OCI-LY7 (cell line): Measurements from ENCODE around the gene ASS1. TPM values are rescaled to one million over a fixed set of nuclear protein-coding genes. Genes with fewer than 3 reads are reported as not detected.

ENCODE experiments used
- BruUV-seq: library from RNA; stranded (reverse); fragments of 400-500 nt; replicated peaks from 2 replicates; lab custom pipeline; 2021; lab: Mats Ljungman, UMichigan
- CTCF ChIA-PET: fragments of 300-600 bp; sonication (Branson Sonifier 250); formaldehyde crosslinking; loops from one replicate; lab custom pipeline; 2022; ENCODE audit warnings: antibody characterized with exemption; ENCODE audit not compliant: unreplicated experiment; lab: Charles Lee
- POLR2A ChIA-PET: fragments of 300-600 bp; sonication (Branson Sonifier 250); formaldehyde crosslinking; loops from one replicate; lab custom pipeline; 2022; ENCODE audit warnings: antibody characterized with exemption; lab: Charles Lee
- DNase-seq: peaks from one replicate; pipeline ENCODE4 v3.0.0-alpha.2; 2015; ENCODE audit warnings: low spot score
- H2AFZ ChIP-seq: fragments of 200-600 bp; sonication (generic), shearing (Covaris generic); 2 replicates; pipeline ENCODE4 v1.6.1; 2014; ENCODE audit warnings: mild to moderate bottlenecking, antibody characterized with exemption, low read length, moderate library complexity
- H3K27ac ChIP-seq: fragments of 200-600 bp; sonication (generic); 2 replicates; pipeline ENCODE4 v1.5.1; 2014; ENCODE audit warnings: mixed run types, low read depth, mild to moderate bottlenecking, moderate library complexity, low read length, inconsistent platforms; ENCODE audit not compliant: poor library complexity, severe bottlenecking
- H3K36me3 ChIP-seq: fragments of 200-600 bp; sonication (generic); 2 replicates; pipeline ENCODE4 v1.6.1; 2014; ENCODE audit warnings: mild to moderate bottlenecking, antibody characterized with exemption, low read length, moderate library complexity, mixed read lengths; ENCODE audit not compliant: insufficient read depth
- H3K4me1 ChIP-seq: fragments of 200-600 bp; sonication (generic); 2 replicates; pipeline ENCODE4 v1.5.1; 2014; ENCODE audit warnings: mild to moderate bottlenecking, low read length; ENCODE audit not compliant: insufficient read depth, poor library complexity, severe bottlenecking
- H3K4me2 ChIP-seq: fragments of 200-600 bp; sonication (generic); 2 replicates; pipeline ENCODE4 v1.6.1; 2014; ENCODE audit warnings: mild to moderate bottlenecking, low read length
- H3K4me3 ChIP-seq: fragments of 200-600 bp; sonication (generic); 2 replicates; pipeline ENCODE4 v1.5.1; 2014; ENCODE audit warnings: mild to moderate bottlenecking, low read depth, low read length; ENCODE audit not compliant: poor library complexity, severe bottlenecking
- H3K79me2 ChIP-seq: fragments of 200-600 bp; sonication (generic); 2 replicates; pipeline ENCODE4 v1.6.1; 2016; ENCODE audit warnings: low read depth, mild to moderate bottlenecking, low read length, moderate library complexity, mixed read lengths; ENCODE audit not compliant: insufficient read depth
- H3K9me2 ChIP-seq: fragments of 200-600 bp; sonication (generic); 2 replicates; pipeline ENCODE4 v1.6.1; 2016; ENCODE audit warnings: mild to moderate bottlenecking, low read length, mixed read lengths; ENCODE audit not compliant: insufficient read depth
- H3K9me3 ChIP-seq: fragments of 200-600 bp; sonication (generic); 2 replicates; pipeline ENCODE4 v1.6.1; 2014; ENCODE audit warnings: mild to moderate bottlenecking, mixed run types, low read length, mixed read lengths
- H4K20me1 ChIP-seq: fragments of 200-600 bp; sonication (generic); 2 replicates; pipeline ENCODE4 v1.6.1; 2014; ENCODE audit warnings: mild to moderate bottlenecking, antibody characterized with exemption, low read length, moderate library complexity, mixed read lengths; ENCODE audit not compliant: insufficient read depth
- EZH2phosphoT487 ChIP-seq: fragments of 200-600 bp; sonication (generic); IDR thresholded peaks from 2 replicates; pipeline ENCODE4 v1.6.1; 2018; ENCODE audit warnings: low read depth, borderline replicate concordance, mild to moderate bottlenecking, mixed run types, antibody characterized with exemption, low read length, moderate library complexity, mixed read lengths
- intact Hi-C: fragments of 100-400 bp; cut with micrococcal nuclease; formaldehyde crosslinking; loops from one replicate; pipeline ENCODE4 v1.10.0; 2022; ENCODE audit not compliant: unreplicated experiment
- total RNA-seq, 2 experiments: library from RNA; depleted of rRNA in 1 of 2; stranded (reverse); fragments of >200 nt in 1 of 2; shearing (Covaris generic) in 1 of 2; gene quantifications; 2 replicates each; pipeline ENCODE4 v1.2.3, GENCODE V29; 2014 to 2022
- TF ChIP-seq, protein P1 (sequence below): fragments of 200-600 bp; sonication (generic); conservative IDR thresholded peaks from 2 replicates; pipeline ENCODE4 v1.5.1; 2014; ENCODE audit warnings: mild to moderate bottlenecking, antibody characterized with exemption, low read length, moderate library complexity, mixed read lengths

ASS1 gene
- total RNA-seq, 2 experiments from 2014 or later, result 0.70 to 16.3 TPM

GRCh38 chr9:130527651-130528310 lies 83.0 kb downstream of the ASS1 start:
- TF ChIP-seq EZH2phosphoT487, result no peak
- TF ChIP-seq, protein P1, sequence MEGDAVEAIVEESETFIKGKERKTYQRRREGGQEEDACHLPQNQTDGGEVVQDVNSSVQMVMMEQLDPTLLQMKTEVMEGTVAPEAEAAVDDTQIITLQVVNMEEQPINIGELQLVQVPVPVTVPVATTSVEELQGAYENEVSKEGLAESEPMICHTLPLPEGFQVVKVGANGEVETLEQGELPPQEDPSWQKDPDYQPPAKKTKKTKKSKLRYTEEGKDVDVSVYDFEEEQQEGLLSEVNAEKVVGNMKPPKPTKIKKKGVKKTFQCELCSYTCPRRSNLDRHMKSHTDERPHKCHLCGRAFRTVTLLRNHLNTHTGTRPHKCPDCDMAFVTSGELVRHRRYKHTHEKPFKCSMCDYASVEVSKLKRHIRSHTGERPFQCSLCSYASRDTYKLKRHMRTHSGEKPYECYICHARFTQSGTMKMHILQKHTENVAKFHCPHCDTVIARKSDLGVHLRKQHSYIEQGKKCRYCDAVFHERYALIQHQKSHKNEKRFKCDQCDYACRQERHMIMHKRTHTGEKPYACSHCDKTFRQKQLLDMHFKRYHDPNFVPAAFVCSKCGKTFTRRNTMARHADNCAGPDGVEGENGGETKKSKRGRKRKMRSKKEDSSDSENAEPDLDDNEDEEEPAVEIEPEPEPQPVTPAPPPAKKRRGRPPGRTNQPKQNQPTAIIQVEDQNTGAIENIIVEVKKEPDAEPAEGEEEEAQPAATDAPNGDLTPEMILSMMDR, result no peak
- BruUV-seq, result no TSS peak
- H4K20me1 ChIP-seq, result no peaks in the 10 kb centered on the region
- no peak overlapping the region for H3K27ac ChIP-seq
- H3K36me3 ChIP-seq, result no peaks in the 10 kb centered on the region
- ChIA-PET CTCF (no interaction called here), POLR2A (no interaction called here)
- intact Hi-C loops, result no loop called here
- no peak overlapping the region for H3K4me3 ChIP-seq
- no peak overlapping the region for H2AFZ ChIP-seq
- H3K79me2 ChIP-seq, result no peaks in the 10 kb centered on the region
- no peak for DNase-seq
- H3K4me1 ChIP-seq, result no peaks in the 10 kb centered on the region
- H3K9me3 ChIP-seq, result no peaks in the 10 kb centered on the region
- H3K9me2 ChIP-seq, result no peaks in the 10 kb centered on the region
- no peak overlapping the region for H3K4me2 ChIP-seq

DNA sequence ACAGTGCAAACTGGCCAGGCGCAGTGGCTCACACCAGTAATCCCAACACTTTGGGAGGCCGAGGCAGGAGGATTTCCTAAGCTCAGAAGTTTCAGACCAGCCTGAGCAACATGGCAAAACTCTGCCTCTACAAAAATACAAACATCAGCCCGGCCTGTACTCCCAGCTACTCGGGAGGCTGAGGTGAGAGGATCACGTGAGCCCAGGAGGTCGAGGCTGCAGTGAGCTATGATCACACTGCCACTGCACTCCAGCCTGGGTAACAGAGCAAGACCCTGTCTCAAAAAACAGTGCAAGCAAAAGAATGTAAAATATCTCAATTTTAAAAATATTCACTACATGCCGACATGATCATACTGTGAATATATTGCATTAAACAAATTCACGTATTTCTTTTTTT lies 83.9 kb downstream of the ASS1 start:
- CTCF ChIA-PET, result no interaction called here
- no peak overlapping the region for H3K4me2 ChIP-seq
- H3K4me1 ChIP-seq, result no peaks in the 10 kb centered on the region
- no peaks in the 10 kb centered on the region for H3K36me3 ChIP-seq
- H4K20me1 ChIP-seq, result no peaks in the 10 kb centered on the region
- no peaks in the 10 kb centered on the region for H3K9me3 ChIP-seq
- intact Hi-C loops, result no loop called here
- no TSS peak for BruUV-seq
- no peak for TF ChIP-seq EZH2phosphoT487
- TF ChIP-seq, protein P1, result no peak
- no peak overlapping the region for H2AFZ ChIP-seq
- H3K79me2 ChIP-seq, result no peaks in the 10 kb centered on the region
- no peak for DNase-seq
- H3K27ac ChIP-seq, result no peak overlapping the region
- H3K4me3 ChIP-seq, result no peak overlapping the region
- POLR2A ChIA-PET, result interaction anchor here (1.2 kb wide), 1 partner anchor 8 kb away, joined by 3 read pairs; no protein-coding TSS in a partner anchor
- no peaks in the 10 kb centered on the region for H3K9me2 ChIP-seq

GRCh38 chr9:130530938-130531337 lies 86.2 kb downstream of the ASS1 start:
- Histone ChIP-seq H4K20me1 (no peaks in the 10 kb centered on the region), H2AFZ (no peak overlapping the region), H3K4me1 (no peaks in the 10 kb centered on the region), H3K4me2 (no peak overlapping the region), H3K27ac (no peak overlapping the region), H3K79me2 (no peaks in the 10 kb centered on the region), H3K9me3 (no peaks in the 10 kb centered on the region), H3K9me2 (no peaks in the 10 kb centered on the region), H3K4me3 (no peak overlapping the region), H3K36me3 (no peaks in the 10 kb centered on the region)
- ChIA-PET CTCF (no interaction called here), POLR2A (no interaction called here)
- no TSS peak for BruUV-seq
- no peak for DNase-seq
- TF ChIP-seq EZH2phosphoT487, result no peak
- TF ChIP-seq, protein P1, result no peak
- intact Hi-C loops, result no loop called here
